GM13977 (cell line): Measurements from ENCODE around the gene C8G.

Experiments used
- DNase-seq: peaks from one replicate; pipeline ENCODE4 v3.0.0; 2012; ENCODE audit warnings: low spot score
- in situ Hi-C: fragments of 300-500 bp; cut with MboI; formaldehyde crosslinking; loops from one replicate; pipeline ENCODE4 v1.12.0; 2022; ENCODE audit warnings: low sequenced_read_pairs, low pct_unique_long_range_greater_than_20kb, mixed read lengths, inconsistent platforms; ENCODE audit not compliant: unreplicated experiment
- TF ChIP-seq, protein P1 (sequence below): IDR thresholded peaks from 2 replicates; pipeline ENCODE4 v1.5.1; 2012; ENCODE audit warnings: mild to moderate bottlenecking, control low read depth; ENCODE audit not compliant: insufficient read depth; ENCODE audit errors: extremely low read depth, missing control alignments

The C8G gene

DNA sequence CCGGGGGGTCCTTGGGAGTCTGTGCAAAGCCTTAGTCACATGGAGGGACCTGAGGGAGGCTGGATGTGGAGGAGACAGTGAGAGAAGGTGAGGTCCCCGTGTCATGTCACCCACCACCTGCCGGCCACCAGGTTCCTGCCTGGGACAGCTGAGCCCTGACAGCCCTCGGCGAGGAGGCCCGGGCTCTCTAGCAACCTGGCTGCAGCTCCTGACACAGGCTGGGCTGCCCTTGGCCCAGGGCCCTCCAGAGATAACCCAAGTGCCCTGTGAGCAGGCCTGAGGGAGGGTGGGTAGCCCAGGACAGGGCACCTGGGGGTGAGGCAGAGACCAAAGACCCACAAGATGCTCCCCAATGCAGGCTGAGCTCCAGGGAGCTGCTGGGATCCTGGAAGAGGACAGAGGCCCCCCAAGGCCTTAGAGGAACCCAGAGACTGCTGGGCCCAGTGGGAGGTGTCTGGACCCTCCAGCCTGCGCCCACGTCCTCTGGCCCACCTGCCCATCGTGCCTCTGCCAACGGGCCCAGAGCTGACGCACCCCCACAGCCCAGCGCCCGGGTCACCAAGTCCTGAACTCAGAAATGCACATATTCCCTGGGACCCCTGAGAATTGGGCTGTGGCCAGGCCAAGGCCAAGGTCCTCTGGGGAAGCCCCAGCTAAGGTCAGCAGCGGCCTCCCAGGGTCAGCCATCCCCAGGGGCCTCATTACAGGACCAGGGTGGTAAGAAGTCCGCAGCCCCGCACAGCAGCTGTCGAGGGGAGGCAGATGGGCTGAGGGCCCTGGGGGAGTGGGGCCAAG is 23.5 kb downstream of the C8G start:
- DNase-seq: no peak
- in situ Hi-C loops: no loop called here
- TF ChIP-seq, protein P1, sequence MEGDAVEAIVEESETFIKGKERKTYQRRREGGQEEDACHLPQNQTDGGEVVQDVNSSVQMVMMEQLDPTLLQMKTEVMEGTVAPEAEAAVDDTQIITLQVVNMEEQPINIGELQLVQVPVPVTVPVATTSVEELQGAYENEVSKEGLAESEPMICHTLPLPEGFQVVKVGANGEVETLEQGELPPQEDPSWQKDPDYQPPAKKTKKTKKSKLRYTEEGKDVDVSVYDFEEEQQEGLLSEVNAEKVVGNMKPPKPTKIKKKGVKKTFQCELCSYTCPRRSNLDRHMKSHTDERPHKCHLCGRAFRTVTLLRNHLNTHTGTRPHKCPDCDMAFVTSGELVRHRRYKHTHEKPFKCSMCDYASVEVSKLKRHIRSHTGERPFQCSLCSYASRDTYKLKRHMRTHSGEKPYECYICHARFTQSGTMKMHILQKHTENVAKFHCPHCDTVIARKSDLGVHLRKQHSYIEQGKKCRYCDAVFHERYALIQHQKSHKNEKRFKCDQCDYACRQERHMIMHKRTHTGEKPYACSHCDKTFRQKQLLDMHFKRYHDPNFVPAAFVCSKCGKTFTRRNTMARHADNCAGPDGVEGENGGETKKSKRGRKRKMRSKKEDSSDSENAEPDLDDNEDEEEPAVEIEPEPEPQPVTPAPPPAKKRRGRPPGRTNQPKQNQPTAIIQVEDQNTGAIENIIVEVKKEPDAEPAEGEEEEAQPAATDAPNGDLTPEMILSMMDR: no peak

DNA sequence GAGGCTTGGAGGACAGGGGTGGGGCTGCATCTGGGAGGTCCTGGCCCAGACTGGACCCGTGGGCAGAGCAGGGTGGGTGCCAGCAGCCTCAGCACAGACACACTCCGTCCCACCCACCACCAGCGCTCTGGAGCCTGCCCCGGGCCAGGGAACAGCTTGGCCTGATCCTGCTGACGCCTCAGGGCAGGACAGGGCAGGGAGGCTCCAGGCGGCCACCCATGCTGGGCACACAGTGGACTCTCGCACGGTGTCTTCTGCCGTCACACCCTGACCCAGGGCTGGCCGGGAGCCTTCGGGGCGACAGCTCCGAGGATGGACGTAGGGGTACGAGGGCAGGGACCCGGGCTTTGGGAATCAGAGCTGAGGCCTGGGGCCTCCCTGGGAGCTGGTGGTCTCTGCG is 24.1 kb downstream of the C8G start:
- DNase-seq: no peak
- in situ Hi-C loops: no loop called here
- TF ChIP-seq, protein P1: no peak

DNA sequence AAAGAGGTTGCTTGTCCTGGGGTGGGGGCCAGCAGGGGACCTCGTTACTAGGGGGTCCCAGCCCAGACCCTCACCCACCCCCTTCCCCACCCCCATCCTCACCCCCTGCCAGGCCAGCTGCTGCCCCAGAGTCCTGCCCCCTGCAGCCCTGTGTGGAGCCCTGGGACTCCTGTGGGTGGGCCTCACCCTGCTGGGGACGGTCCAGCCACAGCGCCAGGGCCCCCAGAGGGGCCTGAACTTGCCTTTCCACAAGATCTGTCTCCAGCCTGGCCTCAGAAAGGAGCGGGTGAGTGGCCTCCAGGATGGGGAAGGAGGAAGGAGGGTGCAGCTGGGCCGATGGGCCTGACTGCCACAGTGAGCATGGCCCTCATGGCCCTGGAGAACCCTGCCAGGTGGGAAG is 24.7 kb downstream of the C8G start:
- no peak for DNase-seq
- TF ChIP-seq, protein P1: no peak
- in situ Hi-C loops: no loop called here

DNA sequence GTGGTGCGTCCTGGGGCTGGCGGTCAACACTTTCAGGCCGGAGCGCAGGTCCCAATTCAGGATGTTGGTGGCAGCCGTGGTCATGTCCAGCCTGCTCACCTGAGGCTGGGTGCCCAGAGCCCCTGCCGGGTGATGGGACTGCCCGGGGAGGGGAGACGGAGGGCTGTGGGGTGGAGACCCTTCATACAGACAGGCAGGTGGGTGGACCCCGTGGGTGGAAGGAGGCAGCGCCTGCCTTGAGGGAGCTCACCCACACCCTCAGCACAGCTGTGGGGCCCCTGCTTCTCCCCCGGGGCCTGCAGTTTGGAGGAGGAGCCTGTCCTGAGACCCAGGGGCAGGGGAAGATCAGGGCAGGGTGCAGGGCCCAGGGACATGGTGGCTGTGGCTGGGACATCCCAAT is 25.3 kb downstream of the C8G start:
- TF ChIP-seq, protein P1: no peak
- no peak for DNase-seq
- in situ Hi-C loops: no loop called here

DNA sequence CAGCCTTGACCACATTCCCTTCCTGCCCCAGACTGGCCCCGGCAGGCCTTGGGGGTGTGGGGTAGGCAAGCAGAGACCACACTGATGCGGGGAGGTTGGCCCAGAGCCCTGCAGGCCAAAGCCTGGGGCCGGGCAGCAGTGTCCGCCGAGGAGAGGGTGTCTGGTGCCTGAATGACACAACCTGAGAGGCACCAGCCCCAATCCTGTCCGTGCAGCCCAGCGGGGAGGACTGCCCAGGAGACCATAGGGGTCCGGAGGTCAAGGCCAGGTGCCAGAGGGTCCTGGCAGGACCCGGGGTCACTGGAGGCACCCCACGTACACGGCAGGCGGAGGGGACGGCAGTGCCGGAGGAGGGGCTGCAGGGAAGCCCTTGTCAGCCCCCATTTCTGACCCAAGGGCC is 26.7 kb downstream of the C8G start:
- TF ChIP-seq, protein P1: no peak
- in situ Hi-C loops: no loop called here
- DNase-seq: no peak

DNA sequence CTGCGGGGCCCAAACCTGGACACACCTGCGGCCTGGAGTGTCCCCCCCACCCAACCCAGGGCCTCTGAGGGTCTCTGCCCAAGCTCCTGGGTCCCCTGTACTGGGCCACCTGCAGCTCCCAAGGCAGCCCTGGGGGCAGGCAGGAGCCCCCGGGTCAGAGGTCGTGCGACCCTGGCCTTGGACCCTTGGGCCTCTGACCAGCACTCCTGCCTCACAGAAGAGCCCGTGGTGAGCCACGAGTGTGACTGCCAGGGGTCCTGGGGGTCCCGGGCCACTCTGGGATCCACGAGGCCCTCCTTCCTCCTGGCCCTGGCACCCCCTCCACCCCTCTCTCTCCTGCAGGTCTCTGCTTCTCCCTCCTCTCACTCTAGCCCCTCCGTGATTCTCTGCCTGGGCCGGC is 27.3 kb downstream of the C8G start:
- TF ChIP-seq, protein P1: no peak
- in situ Hi-C loops: no loop called here
- DNase-seq: no peak
